Measurements from ENCODE around the gene TRAK1.

The TRAK1 gene

GRCh38 chr3:42070524-42070923 is 20.6 kb upstream of the TRAK1 start:
- Histone ChIP-seq H3K27me3 (ENCODE audit: control insufficient read depth, insufficient read depth, low read length) (no peaks in the 10 kb centered on the region), H3K4me1 (ENCODE audit: control insufficient read depth, insufficient read depth, low read length) (peaks cover 56% of the 10 kb centered on the region), H3K4me3 (ENCODE audit: low read length) (no peak overlapping the region), H3K9ac (ENCODE audit: low read depth, low read length) (no peak overlapping the region), H3K36me3 (ENCODE audit: insufficient read depth, low read length) (no peaks in the 10 kb centered on the region), H3K9me3 (replicated peaks; ENCODE audit: low read length) (no peaks in the 10 kb centered on the region), H3K4me2 (ENCODE audit: low read length) (no peak overlapping the region)

GRCh38 chr3:42071904-42072812 is 19.0 kb upstream of the TRAK1 start:
- Histone ChIP-seq H3K27me3 (ENCODE audit: control insufficient read depth, insufficient read depth, low read length) (no peaks in the 10 kb centered on the region), H3K4me1 (ENCODE audit: control insufficient read depth, insufficient read depth, low read length) (peaks cover 43% of the 10 kb centered on the region), H3K9ac (ENCODE audit: low read depth, low read length) (peak overlapping the region; percentile 55), H3K9me3 (replicated peaks; ENCODE audit: low read length) (no peaks in the 10 kb centered on the region), H3K4me2 (ENCODE audit: low read length) (peak overlapping the region; percentile 74), H3K36me3 (ENCODE audit: insufficient read depth, low read length) (no peaks in the 10 kb centered on the region), H3K4me3 (ENCODE audit: low read length) (peak overlapping the region; percentile 50)

DNA sequence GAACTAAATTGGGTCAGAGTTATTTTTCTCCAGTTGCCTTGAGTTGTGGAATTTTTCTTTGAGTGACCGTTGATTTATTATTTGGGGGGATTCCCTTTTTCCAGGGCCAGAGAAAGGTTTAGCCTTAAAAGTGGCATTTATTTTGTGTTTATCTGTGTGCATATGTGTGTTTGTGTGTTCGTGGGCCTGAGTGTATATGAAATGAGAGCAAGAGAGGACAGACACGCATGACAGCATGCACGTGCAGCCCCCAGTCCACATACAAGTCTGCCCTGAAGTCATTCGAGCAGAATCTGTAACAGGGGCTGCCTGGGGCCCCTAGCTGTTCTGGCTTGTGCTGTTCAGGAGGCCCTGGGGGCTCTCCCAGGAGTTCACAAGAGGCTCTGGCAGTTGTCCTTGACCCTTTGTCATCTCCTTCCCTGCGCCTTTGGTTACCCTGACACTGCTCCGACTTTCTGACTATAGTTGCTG is 18.3 kb upstream of the TRAK1 start:
- Histone ChIP-seq H3K9me3 (replicated peaks; ENCODE audit: low read length) (no peaks in the 10 kb centered on the region), H3K36me3 (ENCODE audit: insufficient read depth, low read length) (no peaks in the 10 kb centered on the region), H3K27me3 (ENCODE audit: control insufficient read depth, insufficient read depth, low read length) (no peaks in the 10 kb centered on the region), H3K4me1 (ENCODE audit: control insufficient read depth, insufficient read depth, low read length) (peaks cover 36% of the 10 kb centered on the region), H3K9ac (ENCODE audit: low read depth, low read length) (peak overlapping the region; percentile 55), H3K4me3 (ENCODE audit: low read length) (peak overlapping the region; percentile 50), H3K4me2 (ENCODE audit: low read length) (peak overlapping the region; percentile 74)

DNA sequence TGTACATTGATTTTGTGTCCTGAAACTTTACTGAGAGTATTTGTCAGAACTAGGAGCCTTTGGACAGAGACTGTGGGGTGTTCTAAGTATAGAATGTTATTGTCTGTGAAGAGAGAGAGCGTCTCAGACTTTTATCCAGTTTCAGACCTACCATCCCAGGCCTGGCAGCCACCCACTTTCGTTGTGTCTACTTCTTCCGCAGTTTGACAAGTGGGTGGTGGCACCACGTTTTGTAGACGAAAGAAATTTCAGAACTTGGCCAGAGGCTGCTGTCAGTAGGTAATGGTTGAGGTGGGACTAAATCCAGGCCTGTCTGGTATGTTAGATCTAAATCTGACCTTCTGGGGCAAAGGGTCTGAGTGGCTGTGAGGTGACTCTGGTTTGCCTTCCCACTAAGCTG is 13.4 kb upstream of the TRAK1 start:
- Histone ChIP-seq H3K4me1 (ENCODE audit: control insufficient read depth, insufficient read depth, low read length) (peaks cover 34% of the 10 kb centered on the region), H3K36me3 (ENCODE audit: insufficient read depth, low read length) (no peaks in the 10 kb centered on the region), H3K4me3 (ENCODE audit: low read length) (no peak overlapping the region), H3K27me3 (ENCODE audit: control insufficient read depth, insufficient read depth, low read length) (no peaks in the 10 kb centered on the region), H3K9me3 (replicated peaks; ENCODE audit: low read length) (no peaks in the 10 kb centered on the region), H3K9ac (ENCODE audit: low read depth, low read length) (no peak overlapping the region), H3K4me2 (ENCODE audit: low read length) (no peak overlapping the region)

GRCh38 chr3:42078677-42079076 is 12.5 kb upstream of the TRAK1 start:
- H3K4me2 ChIP-seq (ENCODE audit: low read length): no peak overlapping the region
- H3K9me3 ChIP-seq (replicated peaks; ENCODE audit: low read length): no peaks in the 10 kb centered on the region
- H3K27me3 ChIP-seq (ENCODE audit: control insufficient read depth, insufficient read depth, low read length): no peaks in the 10 kb centered on the region
- H3K4me1 ChIP-seq (ENCODE audit: control insufficient read depth, insufficient read depth, low read length): peaks cover 25% of the 10 kb centered on the region
- H3K4me3 ChIP-seq (ENCODE audit: low read length): no peak overlapping the region
- H3K9ac ChIP-seq (ENCODE audit: low read depth, low read length): no peak overlapping the region
- no peaks in the 10 kb centered on the region for H3K36me3 ChIP-seq (ENCODE audit: insufficient read depth, low read length)

DNA sequence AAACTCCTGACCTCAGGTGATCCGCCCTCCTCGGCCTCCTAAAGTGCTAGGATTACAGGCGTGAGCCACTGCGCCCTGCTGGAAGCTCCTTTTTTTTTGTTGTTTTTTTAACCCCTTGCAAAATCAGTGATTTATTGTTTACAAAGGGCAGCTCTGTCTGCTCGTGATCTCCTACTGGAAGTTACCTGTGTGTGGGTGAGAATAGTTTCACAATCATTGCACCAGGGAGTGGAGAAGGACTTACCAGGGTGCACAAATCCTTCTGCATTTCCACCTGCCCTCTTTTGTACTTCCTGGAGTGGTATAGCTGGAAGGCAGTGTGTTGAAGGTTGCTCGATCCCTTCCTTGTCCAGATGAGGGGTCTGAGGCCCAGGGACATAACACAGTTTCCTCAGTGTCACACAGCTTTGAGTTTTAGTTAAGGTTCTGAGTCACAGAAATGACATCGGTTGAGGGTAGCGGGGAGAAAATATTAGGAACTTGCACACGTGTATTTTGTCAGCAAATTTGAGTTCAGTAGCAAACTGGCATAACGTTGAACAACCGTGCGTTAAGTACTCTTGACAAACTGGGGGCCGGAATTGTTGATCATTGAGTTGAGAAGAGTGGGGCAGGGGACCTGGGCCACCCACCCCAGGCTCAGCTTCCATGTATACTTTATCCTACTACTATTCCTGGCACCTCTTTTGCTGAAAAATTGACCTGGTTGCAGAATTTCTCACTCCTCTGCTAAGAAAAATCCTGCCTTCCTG is 11.3 kb upstream of the TRAK1 start:
- Histone ChIP-seq H3K4me2 (ENCODE audit: low read length) (peak overlapping the region; percentile 60), H3K4me3 (ENCODE audit: low read length) (no peak overlapping the region), H3K36me3 (ENCODE audit: insufficient read depth, low read length) (no peaks in the 10 kb centered on the region), H3K4me1 (ENCODE audit: control insufficient read depth, insufficient read depth, low read length) (peaks cover 25% of the 10 kb centered on the region), H3K9ac (ENCODE audit: low read depth, low read length) (peak overlapping the region; percentile 31), H3K27me3 (ENCODE audit: control insufficient read depth, insufficient read depth, low read length) (no peaks in the 10 kb centered on the region), H3K9me3 (replicated peaks; ENCODE audit: low read length) (no peaks in the 10 kb centered on the region)

GRCh38 chr3:42080453-42080872 is 10.7 kb upstream of the TRAK1 start:
- H3K36me3 ChIP-seq (ENCODE audit: insufficient read depth, low read length): no peaks in the 10 kb centered on the region
- H3K9me3 ChIP-seq (replicated peaks; ENCODE audit: low read length): no peaks in the 10 kb centered on the region
- H3K4me3 ChIP-seq (ENCODE audit: low read length): peak overlapping the region; percentile 7
- peak overlapping the region; percentile 60 for H3K4me2 ChIP-seq (ENCODE audit: low read length)
- peak overlapping the region; percentile 31 for H3K9ac ChIP-seq (ENCODE audit: low read depth, low read length)
- H3K4me1 ChIP-seq (ENCODE audit: control insufficient read depth, insufficient read depth, low read length): peaks cover 25% of the 10 kb centered on the region
- no peaks in the 10 kb centered on the region for H3K27me3 ChIP-seq (ENCODE audit: control insufficient read depth, insufficient read depth, low read length)

DNA sequence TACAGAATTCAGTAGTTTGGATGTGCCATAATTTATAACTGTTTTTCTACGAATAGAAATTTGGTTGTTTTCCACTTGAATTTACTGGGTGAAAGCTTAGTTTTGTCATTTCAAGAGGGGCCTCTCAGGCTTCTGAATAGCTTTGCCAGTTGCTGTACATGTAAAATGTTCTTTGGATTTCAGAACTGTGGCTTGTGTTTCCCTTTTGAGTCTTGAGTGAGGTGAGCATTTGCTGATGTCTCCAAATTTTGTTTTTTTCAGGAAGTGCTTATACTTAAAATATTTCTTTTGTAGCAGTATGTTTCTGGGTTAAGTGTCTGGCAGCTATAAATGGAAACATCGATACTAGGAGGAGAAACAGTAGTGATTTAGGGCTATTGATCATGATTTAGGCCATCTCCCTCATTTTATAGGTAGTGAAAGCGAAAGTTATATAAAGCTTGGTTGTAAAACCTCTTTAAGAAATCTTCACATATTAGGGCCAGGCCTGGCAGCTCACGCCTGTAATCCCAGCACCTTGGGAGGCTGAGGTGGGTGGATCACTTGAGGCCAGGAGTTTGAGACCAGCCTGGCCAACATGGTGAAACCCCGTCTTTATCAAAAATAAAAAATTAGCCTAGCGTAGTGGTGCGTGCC is 9.2 kb upstream of the TRAK1 start:
- Histone ChIP-seq H3K4me2 (ENCODE audit: low read length) (no peak overlapping the region), H3K36me3 (ENCODE audit: insufficient read depth, low read length) (no peaks in the 10 kb centered on the region), H3K4me3 (ENCODE audit: low read length) (no peak overlapping the region), H3K9ac (ENCODE audit: low read depth, low read length) (no peak overlapping the region), H3K27me3 (ENCODE audit: control insufficient read depth, insufficient read depth, low read length) (no peaks in the 10 kb centered on the region), H3K9me3 (replicated peaks; ENCODE audit: low read length) (no peaks in the 10 kb centered on the region), H3K4me1 (ENCODE audit: control insufficient read depth, insufficient read depth, low read length) (peaks cover 25% of the 10 kb centered on the region)

- Histone ChIP-seq H3K4me2 (ENCODE audit: low read length) (no peak overlapping the region), H3K27me3 (ENCODE audit: control insufficient read depth, insufficient read depth, low read length) (no peaks in the 10 kb centered on the region), H3K9ac (ENCODE audit: low read depth, low read length) (no peak overlapping the region), H3K9me3 (replicated peaks; ENCODE audit: low read length) (no peaks in the 10 kb centered on the region), H3K4me1 (ENCODE audit: control insufficient read depth, insufficient read depth, low read length) (peaks cover 24% of the 10 kb centered on the region), H3K4me3 (ENCODE audit: low read length) (no peak overlapping the region), H3K36me3 (ENCODE audit: insufficient read depth, low read length) (peaks cover 3% of the 10 kb centered on the region)
Measured at GRCh38 chr3:42084586-42084985, 6.6 kb upstream of the TRAK1 start.

- H3K27me3 ChIP-seq (ENCODE audit: control insufficient read depth, insufficient read depth, low read length): no peaks in the 10 kb centered on the region
- H3K4me1 ChIP-seq (ENCODE audit: control insufficient read depth, insufficient read depth, low read length): peaks cover 18% of the 10 kb centered on the region
- no peak overlapping the region for H3K4me3 ChIP-seq (ENCODE audit: low read length)
- no peaks in the 10 kb centered on the region for H3K9me3 ChIP-seq (replicated peaks; ENCODE audit: low read length)
- no peak overlapping the region for H3K4me2 ChIP-seq (ENCODE audit: low read length)
- H3K36me3 ChIP-seq (ENCODE audit: insufficient read depth, low read length): peaks cover 7% of the 10 kb centered on the region
- no peak overlapping the region for H3K9ac ChIP-seq (ENCODE audit: low read depth, low read length)
Measured at GRCh38 chr3:42085641-42086376, 5.3 kb upstream of the TRAK1 start.

All from skeletal muscle satellite cell (primary cell).